ENCODE data around the gene RCC1. TPM values are rescaled to one million over a fixed set of nuclear protein-coding genes. Genes with fewer than 3 reads are reported as not detected.

RCC1 gene
- total and polyA plus RNA-seq, 4 donors: 2.2 to 21.8 (median 18.5) TPM

- H3K9ac ChIP-seq (ENCODE audit: low read depth in 1 of 2, low read length in 2 of 2): peak overlapping the region in 1 of 2 donors; percentile 51
- peaks cover 4 to 16% (median 11%) of the 10 kb centered on the region in 4 donors for H3K4me1 ChIP-seq (ENCODE audit: control insufficient read depth in 4 of 4, insufficient read depth in 4 of 4, low read length in 3 of 4)
- H3K36me3 ChIP-seq (ENCODE audit: control insufficient read depth in 4 of 4, insufficient read depth in 3 of 4, low read depth in 1 of 4, low read length in 3 of 4): peaks cover 0 to 10% (median under 1%) of the 10 kb centered on the region in 4 donors
- peak overlapping the region in 1 of 2 donors; percentile 73 for H3K27ac ChIP-seq (ENCODE audit: low read depth in 1 of 2, low read length in 2 of 2)
- H3K9me3 ChIP-seq (ENCODE audit: control insufficient read depth in 4 of 4, low read length in 3 of 4): no peaks in the 10 kb centered on the region
- WGBS: 17% methylated on average over 7 of the region's 7 CpGs
- DNase-seq (ENCODE audit: low spot score): no peak
- H3K27me3 ChIP-seq (ENCODE audit: control insufficient read depth in 4 of 4, insufficient read depth in 4 of 4, low read length in 3 of 4): no peaks in the 10 kb centered on the region
- TF ChIP-seq CTCF (IDR thresholded peaks at IDR 0.05; ENCODE audit: low read depth, low read length, missing input control) (no peak), FOXA2 (IDR thresholded peaks at IDR 0.05) (no peak), ZBTB33 (IDR thresholded peaks at IDR 0.05) (no peak), YY1 (IDR thresholded peaks at IDR 0.05) (no peak), MAX (IDR thresholded peaks at IDR 0.05) (no peak), HNF4A (conservative IDR thresholded peaks at IDR 0.05) (no peak), ATF3 (IDR thresholded peaks at IDR 0.05) (no peak), GABPA (IDR thresholded peaks at IDR 0.05 in 1 of 2, conservative IDR thresholded peaks at IDR 0.05 in 1 of 2) (no peak), SP1 (IDR thresholded peaks at IDR 0.05) (no peak), JUND (IDR thresholded peaks at IDR 0.05) (no peak), HNF4G (IDR thresholded peaks at IDR 0.05) (no peak), EGR1 (IDR thresholded peaks at IDR 0.05; ENCODE audit: low read depth in 2 of 2) (no peak), NR2F2 (IDR thresholded peaks at IDR 0.05) (no peak), TAF1 (conservative IDR thresholded peaks at IDR 0.05) (no peak), RXRA (IDR thresholded peaks at IDR 0.05) (no peak), FOXA1 (IDR thresholded peaks at IDR 0.05) (no peak), RAD21 (IDR thresholded peaks at IDR 0.05) (no peak), REST (IDR thresholded peaks at IDR 0.05) (no peak)
- H3K4me3 ChIP-seq (ENCODE audit: low read depth in 1 of 3, low read length in 3 of 3): peak overlapping the region in 1 of 3 donors; percentile 71
Measured at GRCh38 chr1:28517649-28517999, 11.8 kb downstream of the RCC1 start.

Data from liver (tissue), 9 donors.